C4-2B (cell line): ENCODE results near the gene SNX22.

Experiments
- CTCF ChIP-seq: fragments of 450-650 bp; conservative IDR thresholded peaks from 2 replicates; pipeline ENCODE4 v1.5.1; 2017; ENCODE audit warnings: mild to moderate bottlenecking
- ZFX ChIP-seq: fragments of 450-650 bp; IDR thresholded peaks from 2 replicates; pipeline ENCODE4 v1.6.1; 2017

- TF ChIP-seq CTCF (no peak), ZFX (no peak)
Observed at GRCh38 chr15:64143276-64143675, 8.3 kb upstream of the SNX22 start.
